K562 (cell line): ENCODE measurements around the gene SRP72. TPM values are rescaled to one million over a fixed set of nuclear protein-coding genes. Genes with fewer than 3 reads are reported as not detected.

Experiments
- BRCA1 ChIP-seq, 2 experiments: fragments of 450-650 bp in 1 of 2; sonication (generic) in 1 of 2; formaldehyde crosslinking in 1 of 2; IDR thresholded peaks; 2 replicates each; pipeline versions ENCODE4 v1.5.0 to v1.6.1; 2017 to 2020; ENCODE audit warnings: mild to moderate bottlenecking in 1 of 2, missing genetic modification reagents in 1 of 2
- C11orf30 ChIP-seq: fragments of 450-650 bp; IDR thresholded peaks from 2 replicates; pipeline ENCODE4 v1.6.1; 2016; ENCODE audit warnings: low read depth, mild to moderate bottlenecking
- CBX1 ChIP-seq: sonication (generic); IDR thresholded peaks from 2 replicates; pipeline ENCODE4 v1.6.1; 2016; ENCODE audit warnings: antibody characterized with exemption, low read depth, mild to moderate bottlenecking
- CCNT2 ChIP-seq: IDR thresholded peaks from 2 replicates; pipeline ENCODE4 v1.6.1; 2011; ENCODE audit warnings: borderline replicate concordance, low read depth, mild to moderate bottlenecking, moderate library complexity, mixed read lengths, low read length; ENCODE audit not compliant: insufficient read length; ENCODE audit errors: extremely low read depth
- CREBBP ChIP-seq: IDR thresholded peaks from one replicate; pipeline ENCODE4 v1.6.1; 2012; ENCODE audit warnings: low read depth, mild to moderate bottlenecking, control low read depth, inconsistent platforms, low read length
- JUND ChIP-seq, 2 experiments: IDR thresholded peaks; 2 replicates in 1 of 2; 3 replicates in 1 of 2; pipeline ENCODE4 v1.6.1; 2011; ENCODE audit warnings: borderline replicate concordance in 2 of 2, low read depth in 2 of 2, low read length in 2 of 2, improper control_type of control experiment in 1 of 2, missing biosample characterization in 1 of 2, missing genetic modification characterization in 1 of 2, missing genetic modification reagents in 1 of 2
- KDM1A ChIP-seq, 2 experiments: fragments of 450-650 bp; IDR thresholded peaks; 2 replicates each; pipeline ENCODE4 v1.6.1; 2016; ENCODE audit warnings: mild to moderate bottlenecking in 2 of 2
- PHF21A ChIP-seq: fragments of 450-650 bp; IDR thresholded peaks from 2 replicates; pipeline ENCODE4 v1.6.1; 2017; ENCODE audit warnings: low read depth, borderline replicate concordance
- SIN3A ChIP-seq, 2 experiments: fragments of 150-350 bp in 1 of 2; IDR thresholded peaks; 2 replicates each; pipeline ENCODE4 v1.6.1; 2011 to 2016; ENCODE audit warnings: borderline replicate concordance in 2 of 2, low read depth in 2 of 2, low read length in 2 of 2, mild to moderate bottlenecking in 2 of 2, moderate library complexity in 2 of 2; ENCODE audit not compliant: control insufficient read depth in 1 of 2
- SNAPC5 ChIP-seq: fragments of 250-450 bp; sonication (Bioruptor Pico); IDR thresholded peaks from 2 replicates; pipeline ENCODE4 v1.8.0; 2021; ENCODE audit warnings: moderate library complexity, mild to moderate bottlenecking, inconsistent platforms
- STAT5B ChIP-seq: fragments of 250-450 bp; sonication (Bioruptor Pico); IDR thresholded peaks from 2 replicates; pipeline ENCODE4 v1.8.0; 2021; ENCODE audit warnings: mild to moderate bottlenecking, inconsistent platforms
- ZNF263 ChIP-seq: sonication (generic); formaldehyde crosslinking; IDR thresholded peaks from 2 replicates; pipeline ENCODE4 v1.8.0; 2022; ENCODE audit warnings: mild to moderate bottlenecking, missing genetic modification reagents, borderline replicate concordance
- ZNF277 ChIP-seq: fragments of 250-450 bp; sonication (Bioruptor Pico); IDR thresholded peaks from 2 replicates; pipeline ENCODE4 v1.8.0; 2022; ENCODE audit warnings: inconsistent platforms, mild to moderate bottlenecking, moderate library complexity, borderline replicate concordance
- ZNF395 ChIP-seq: fragments of 200-800 bp; sonication (Bioruptor generic); IDR thresholded peaks from 2 replicates; pipeline ENCODE4 v1.6.1; 2017; ENCODE audit warnings: missing genetic modification characterization, missing compliant biosample characterization
- ZNF717 ChIP-seq: fragments of 250-450 bp; sonication (Bioruptor Pico); IDR thresholded peaks from 2 replicates; pipeline ENCODE4 v1.5.0; 2021
- ZNF785 ChIP-seq: fragments of 250-450 bp; sonication (Bioruptor Pico); IDR thresholded peaks from 2 replicates; pipeline ENCODE4 v1.4.0; 2020; ENCODE audit warnings: mild to moderate bottlenecking
- ZSCAN32 ChIP-seq: fragments of 450-650 bp; formaldehyde crosslinking; IDR thresholded peaks from 2 replicates; pipeline ENCODE4 v1.4.0; 2020; ENCODE audit warnings: mild to moderate bottlenecking, moderate library complexity
- polyA plus RNA-seq, 8 experiments: library from polyadenylated mRNA; depleted of rRNA in 4 of 8; stranded (reverse) in 5 of 8; unstranded in 3 of 8; fragments of >200 nt; fragmentation: Nextera tagmentation in 2 of 8; fragmentation: Illumina TruSeq in 1 of 8; extraction: Ambion mirVana in 2 of 8; extraction: Trizol in 1 of 8; gene quantifications; 2 replicates each; pipeline versions ENCODE4 v1.2.1 to v1.2.3, GENCODE V29; 2011 to 2014; ENCODE audit warnings: inconsistent platforms in 1 of 8, missing spikeins in 1 of 8
- total RNA-seq, 7 experiments: library from RNA; depleted of rRNA in 6 of 7; stranded (reverse); fragments of >200 nt in 6 of 7; fragmentation: Illumina TruSeq in 2 of 7; extraction: Trizol in 2 of 7; gene quantifications; 2 replicates each; pipeline versions ENCODE4 v1.2.1 to v1.2.3, GENCODE V29; 2011 to 2021; ENCODE audit warnings: low replicate concordance in 1 of 7
- TF ChIP-seq, protein P1 (sequence below): fragments of 250-450 bp; sonication (Bioruptor Pico); IDR thresholded peaks from 2 replicates; pipeline ENCODE4 v1.5.0; 2020; ENCODE audit warnings: mild to moderate bottlenecking, borderline replicate concordance
- TF ChIP-seq, protein P2 (sequence below): sonication (generic); formaldehyde crosslinking; IDR thresholded peaks from 2 replicates; pipeline ENCODE4 v1.8.1; 2023; ENCODE audit warnings: mild to moderate bottlenecking, missing genetic modification reagents

The SRP72 gene
- total and polyA plus RNA-seq, 9 of the 15 experiments (the other 6 are each of a cell fraction or from before 2014, with no cell fraction given): 124 to 341 (median 202) TPM

DNA sequence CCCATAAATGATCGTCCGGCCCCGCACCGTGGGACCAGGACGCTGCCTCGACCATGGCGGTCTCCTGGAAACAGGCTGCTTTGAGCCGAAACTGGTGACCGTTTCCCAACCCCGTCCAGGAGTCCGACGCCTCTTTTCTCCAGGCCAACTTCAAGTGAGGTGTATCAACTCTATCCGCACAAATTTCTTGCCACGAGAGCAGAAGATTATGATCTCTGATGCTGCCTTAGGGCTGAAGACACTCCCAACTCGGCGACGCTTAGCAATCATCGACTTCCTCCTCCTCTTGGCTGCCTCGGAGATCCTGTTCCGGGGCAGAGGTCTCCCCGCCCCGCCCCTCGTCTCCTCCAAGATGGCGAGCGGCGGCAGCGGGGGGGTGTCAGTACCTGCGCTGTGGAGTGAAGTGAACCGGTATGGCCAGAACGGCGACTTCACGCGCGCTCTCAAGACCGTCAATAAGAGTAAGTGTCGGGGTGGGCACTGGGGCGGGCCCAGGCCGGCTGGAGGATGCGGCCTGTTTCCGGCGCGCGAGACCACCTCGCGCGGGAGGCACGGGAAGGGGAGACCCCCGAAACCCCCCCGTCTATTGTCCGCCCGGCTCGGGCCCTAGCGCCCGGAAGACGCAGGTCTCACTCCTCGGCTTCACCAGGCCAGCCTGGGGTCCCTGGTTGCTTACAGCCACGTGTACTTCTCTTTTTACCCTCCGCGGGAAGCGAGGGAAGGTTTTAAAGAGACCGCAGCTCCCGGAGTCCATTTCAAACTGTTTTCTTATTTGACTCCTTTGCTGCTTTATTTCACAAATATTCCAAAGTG, at the start of gene SRP72 (continued):
- TF ChIP-seq, protein P1, sequence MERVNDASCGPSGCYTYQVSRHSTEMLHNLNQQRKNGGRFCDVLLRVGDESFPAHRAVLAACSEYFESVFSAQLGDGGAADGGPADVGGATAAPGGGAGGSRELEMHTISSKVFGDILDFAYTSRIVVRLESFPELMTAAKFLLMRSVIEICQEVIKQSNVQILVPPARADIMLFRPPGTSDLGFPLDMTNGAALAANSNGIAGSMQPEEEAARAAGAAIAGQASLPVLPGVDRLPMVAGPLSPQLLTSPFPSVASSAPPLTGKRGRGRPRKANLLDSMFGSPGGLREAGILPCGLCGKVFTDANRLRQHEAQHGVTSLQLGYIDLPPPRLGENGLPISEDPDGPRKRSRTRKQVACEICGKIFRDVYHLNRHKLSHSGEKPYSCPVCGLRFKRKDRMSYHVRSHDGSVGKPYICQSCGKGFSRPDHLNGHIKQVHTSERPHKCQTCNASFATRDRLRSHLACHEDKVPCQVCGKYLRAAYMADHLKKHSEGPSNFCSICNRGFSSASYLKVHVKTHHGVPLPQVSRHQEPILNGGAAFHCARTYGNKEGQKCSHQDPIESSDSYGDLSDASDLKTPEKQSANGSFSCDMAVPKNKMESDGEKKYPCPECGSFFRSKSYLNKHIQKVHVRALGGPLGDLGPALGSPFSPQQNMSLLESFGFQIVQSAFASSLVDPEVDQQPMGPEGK (CRISPR knock-in tag): no peak
- TF ChIP-seq PHF21A (no peak; the same call in 1 of the 2 replicates), ZNF717 (CRISPR knock-in tag) (no peak), CBX1 (no peak), ZNF277 (CRISPR knock-in tag) (no peak), CREBBP (no peak), SNAPC5 (CRISPR knock-in tag) (no peak), BRCA1 (IDR thresholded peaks at IDR 0.05) (no peak), BRCA1 (CRISPR knock-in tag; IDR thresholded peaks at IDR 0.05) (no peak), CCNT2 (no peak), ZNF785 (no peak), STAT5B (CRISPR knock-in tag) (no peak), SIN3A (IDR thresholded peaks at IDR 0.05; ENCODE audit: borderline replicate concordance in 2 of 2, control insufficient read depth in 1 of 2, low read depth in 2 of 2, low read length in 2 of 2) (peak; percentile 52 to 76; a peak in 2 of 4 replicates), ZNF395 (CRISPR knock-in tag) (no peak), ZNF263 (no peak; the same call in 1 of the 2 replicates), ZSCAN32 (no peak), C11orf30 (peak; percentile 68), KDM1A (IDR thresholded peaks at IDR 0.05) (no peak), JUND (IDR thresholded peaks at IDR 0.05; ENCODE audit: borderline replicate concordance, low read depth, low read length) (peak; percentile 70; the same call in 1 of the 2 replicates), JUND (tag; IDR thresholded peaks at IDR 0.05; ENCODE audit: borderline replicate concordance, low read depth, low read length) (peak; percentile 22; the same call in 1 of the 3 replicates)
- TF ChIP-seq, protein P2, sequence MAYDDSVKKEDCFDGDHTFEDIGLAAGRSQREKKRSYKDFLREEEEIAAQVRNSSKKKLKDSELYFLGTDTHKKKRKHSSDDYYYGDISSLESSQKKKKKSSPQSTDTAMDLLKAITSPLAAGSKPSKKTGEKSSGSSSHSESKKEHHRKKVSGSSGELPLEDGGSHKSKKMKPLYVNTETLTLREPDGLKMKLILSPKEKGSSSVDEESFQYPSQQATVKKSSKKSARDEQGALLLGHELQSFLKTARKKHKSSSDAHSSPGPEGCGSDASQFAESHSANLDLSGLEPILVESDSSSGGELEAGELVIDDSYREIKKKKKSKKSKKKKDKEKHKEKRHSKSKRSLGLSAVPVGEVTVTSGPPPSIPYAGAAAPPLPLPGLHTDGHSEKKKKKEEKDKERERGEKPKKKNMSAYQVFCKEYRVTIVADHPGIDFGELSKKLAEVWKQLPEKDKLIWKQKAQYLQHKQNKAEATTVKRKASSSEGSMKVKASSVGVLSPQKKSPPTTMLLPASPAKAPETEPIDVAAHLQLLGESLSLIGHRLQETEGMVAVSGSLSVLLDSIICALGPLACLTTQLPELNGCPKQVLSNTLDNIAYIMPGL (CRISPR knock-in tag): peak; percentile 3; the same call in 1 of the 2 replicates
